B cell (primary cell): Measurements from ENCODE around the gene PRR23A. TPM values are rescaled to one million over a fixed set of nuclear protein-coding genes. Genes with fewer than 3 reads are reported as not detected.

ENCODE experiments used
- ATAC-seq: fragments of 200-7000 bp; cut with Tn5 transposase; one replicate; pipeline ENCODE4 v1.10.0; 2021; ENCODE audit warnings: low read depth, mild to moderate bottlenecking, moderate number of reproducible peaks, moderate library complexity
- CTCF ChIA-PET: fragments of 350-600 bp; sonication (Branson Sonifier 250); formaldehyde crosslinking; loops from one replicate; lab custom pipeline; 2021; ENCODE audit warnings: antibody characterized with exemption, inconsistent platforms; lab: Charles Lee
- POLR2A ChIA-PET: fragments of 350-600 bp; sonication (Branson Sonifier 250); formaldehyde crosslinking; loops from one replicate; lab custom pipeline; 2021; ENCODE audit warnings: antibody characterized with exemption; lab: Charles Lee
- DNase-seq: peaks from one replicate; pipeline ENCODE4 v3.0.0; 2013
- H2AFZ ChIP-seq: 2 replicates; pipeline ENCODE4 v1.6.1; 2012; ENCODE audit warnings: mild to moderate bottlenecking, low read depth, low read length; ENCODE audit not compliant: insufficient read depth, poor library complexity, severe bottlenecking
- H3K27ac ChIP-seq, 2 donors: 1 replicate in 1 of 2; 2 replicates in 1 of 2; pipeline ENCODE4 v1.5.1; 2012 to 2013; ENCODE audit warnings: low read length in 2 of 2, mild to moderate bottlenecking in 2 of 2, moderate library complexity in 1 of 2
- H3K27me3 ChIP-seq, 4 experiments: fragments of 200-600 bp in 1 of 4; sonication (generic) in 1 of 4; replicated peaks in 1 of 4; 1 replicate in 2 of 4; 2 replicates in 2 of 4; pipeline versions ENCODE4 v1.6.1 to v1.7.0; 2013 to 2016; ENCODE audit warnings: low read length in 3 of 4, mild to moderate bottlenecking in 2 of 4, mixed read lengths in 1 of 4, moderate library complexity in 1 of 4; ENCODE audit not compliant: insufficient read depth in 4 of 4, control insufficient read depth in 3 of 4; ENCODE audit errors: control extremely low read depth in 1 of 4
- H3K36me3 ChIP-seq, 2 experiments: replicated peaks in 1 of 2; 1 replicate in 1 of 2; 2 replicates in 1 of 2; pipeline versions ENCODE4 v1.6.1 to v1.7.1; 2013; ENCODE audit warnings: low read length in 1 of 2; ENCODE audit not compliant: insufficient read depth in 2 of 2, control insufficient read depth in 1 of 2; ENCODE audit errors: control extremely low read depth in 1 of 2, extremely low read depth in 1 of 2
- H3K4me1 ChIP-seq, 2 donors: fragments of 200-600 bp in 1 of 2; sonication (generic) in 1 of 2; 1 replicate in 1 of 2; 2 replicates in 1 of 2; pipeline versions ENCODE4 v1.5.1 to v1.6.1; 2013 to 2017; ENCODE audit warnings: low read length in 2 of 2; ENCODE audit not compliant: control insufficient read depth in 2 of 2, insufficient read depth in 2 of 2
- H3K4me2 ChIP-seq: replicated peaks from 2 replicates; pipeline ENCODE3; 2012; ENCODE audit warnings: mild to moderate bottlenecking, low read depth, low read length; ENCODE audit not compliant: poor library complexity, severe bottlenecking
- H3K4me3 ChIP-seq, 5 experiments: fragments of 200-600 bp in 1 of 5; sonication (generic) in 1 of 5; 1 replicate in 3 of 5; 2 replicates in 2 of 5; pipeline versions ENCODE4 v1.5.1 to v1.7.0; 2011 to 2016; ENCODE audit warnings: low read length in 4 of 5, mild to moderate bottlenecking in 4 of 5, low read depth in 2 of 5, control low read depth in 1 of 5, moderate library complexity in 1 of 5; ENCODE audit not compliant: insufficient read depth in 1 of 5; ENCODE audit errors: control extremely low read depth in 1 of 5, extremely low read depth in 1 of 5
- H3K79me2 ChIP-seq: fragments of 200-600 bp; sonication (generic); one replicate; pipeline ENCODE4 v1.6.0; 2016; ENCODE audit warnings: low read length; ENCODE audit not compliant: control insufficient read depth, insufficient read depth
- H3K9ac ChIP-seq: fragments of 200-600 bp; sonication (generic); 2 replicates; pipeline ENCODE4 v1.6.1; 2017; ENCODE audit warnings: mild to moderate bottlenecking, low read length, moderate library complexity
- H3K9me3 ChIP-seq, 3 donors: one replicate each; pipeline versions ENCODE4 v1.6.1 to v1.7.1; 2013; ENCODE audit warnings: low read length in 2 of 3; ENCODE audit not compliant: control insufficient read depth in 2 of 3, insufficient read depth in 1 of 3; ENCODE audit errors: control extremely low read depth in 1 of 3
- H4K20me1 ChIP-seq: 2 replicates; pipeline ENCODE4 v1.6.0; 2012; ENCODE audit warnings: mild to moderate bottlenecking, low read length; ENCODE audit not compliant: insufficient read depth, control insufficient read depth, poor library complexity, severe bottlenecking
- H3K27ac Mint-ChIP-seq: one replicate; pipeline ENCODE4 v1.8.0; 2021; ENCODE audit warnings: mixed read lengths
- H3K27me3 Mint-ChIP-seq: one replicate; pipeline ENCODE4 v1.8.0; 2021; ENCODE audit warnings: mixed read lengths
- H3K4me1 Mint-ChIP-seq: one replicate; pipeline ENCODE4 v1.8.0; 2021; ENCODE audit warnings: mixed read lengths
- H3K4me3 Mint-ChIP-seq: one replicate; pipeline ENCODE4 v1.8.0; 2021; ENCODE audit warnings: mixed read lengths
- H3K9me3 Mint-ChIP-seq: one replicate; pipeline ENCODE4 v1.8.0; 2022; ENCODE audit warnings: mixed read lengths; ENCODE audit not compliant: insufficient read depth
- CTCF ChIP-seq: fragments of 200-600 bp; IDR thresholded peaks from one replicate; pipeline ENCODE4 v1.8.0; 2022; ENCODE audit warnings: antibody characterized with exemption, mild to moderate bottlenecking
- EZH2 ChIP-seq: IDR thresholded peaks from 2 replicates; pipeline ENCODE4 v1.6.1; 2012; ENCODE audit warnings: borderline replicate concordance, low read depth, mild to moderate bottlenecking, moderate library complexity, low read length; ENCODE audit not compliant: insufficient read depth, poor library complexity, severe bottlenecking
- WGBS: methylation state at CpG from one replicate; pipeline ENCODE4 v1.1.5; 2013; ENCODE audit warnings: missing lambda C conversion rate; ENCODE audit not compliant: insufficient coverage; 5-methylcytosine and 5-hydroxymethylcytosine counted together
- intact Hi-C: fragments of 100-400 bp; cut with micrococcal nuclease; formaldehyde crosslinking; loops from one replicate; pipeline ENCODE4 v1.10.0; 2022
- polyA plus RNA-seq: library from polyadenylated mRNA; depleted of rRNA; stranded (reverse); fragments of >200 nt; gene quantifications from 2 replicates; pipeline ENCODE4 v1.2.3, GENCODE V29; 2012
- total RNA-seq, 2 donors: library from RNA; stranded (reverse); fragments of 120-200 nt in 1 of 2; gene quantifications; 1 replicate in 1 of 2; 2 replicates in 1 of 2; pipeline versions ENCODE4 v1.2.3 to v1.2.4, GENCODE V29; 2013 to 2022

The PRR23A gene
- total and polyA plus RNA-seq, 2 donors (not counting 1 experiment from before 2014, with no cell fraction given): not detected

- peaks cover 0 to 33% (median 0%) of the 10 kb centered on the region in 3 donors for H3K9me3 ChIP-seq
- H3K4me1 ChIP-seq: no peaks in the 10 kb centered on the region
- ATAC-seq: no peak
- Mint-ChIP-seq H3K9me3 (peaks cover 6% of the 10 kb centered on the region), H3K27ac (no peak overlapping the region), H3K4me3 (no peak overlapping the region), H3K4me1 (no peaks in the 10 kb centered on the region), H3K27me3 (peaks cover 2% of the 10 kb centered on the region)
- intact Hi-C loops: no loop called here
- no peaks in the 10 kb centered on the region for H4K20me1 ChIP-seq
- H2AFZ ChIP-seq: no peak overlapping the region
- H3K79me2 ChIP-seq: no peaks in the 10 kb centered on the region
- WGBS: 76% methylated on average over 48 of the region's 50 CpGs
- TF ChIP-seq CTCF (no peak), EZH2 (no peak)
- H3K27ac ChIP-seq: no peak overlapping the region
- H3K27me3 ChIP-seq: peaks cover 0 to 5% (median 0%) of the 10 kb centered on the region in 4 experiments
- no peaks in the 10 kb centered on the region for H3K36me3 ChIP-seq
- CTCF ChIA-PET: no interaction called here
- H3K4me2 ChIP-seq: no peak overlapping the region
- no peak for DNase-seq
- POLR2A ChIA-PET: no interaction called here
- H3K9ac ChIP-seq: no peak overlapping the region
- no peak overlapping the region for H3K4me3 ChIP-seq
Observed at GRCh38 chr3:139043554-139044365, 37.7 kb upstream of the PRR23A start.

GRCh38 chr3:139037478-139037877, 31.4 kb upstream of the PRR23A start:
- ATAC-seq (no peak), DNase-seq (no peak)
- Mint-ChIP-seq H3K9me3 (no peaks in the 10 kb centered on the region), H3K27ac (no peak overlapping the region), H3K27me3 (peaks cover 6% of the 10 kb centered on the region), H3K4me1 (no peaks in the 10 kb centered on the region), H3K4me3 (no peak overlapping the region)
- Histone ChIP-seq H3K9ac (no peak overlapping the region), H2AFZ (no peak overlapping the region), H3K4me1 (no peaks in the 10 kb centered on the region), H4K20me1 (no peaks in the 10 kb centered on the region), H3K4me3 (no peak overlapping the region), H3K27ac (no peak overlapping the region), H3K9me3 (peaks cover 0 to 7% (median 0%) of the 10 kb centered on the region in 3 donors), H3K36me3 (no peaks in the 10 kb centered on the region), H3K79me2 (no peaks in the 10 kb centered on the region), H3K27me3 (peaks cover 0 to 5% (median 0%) of the 10 kb centered on the region in 4 experiments), H3K4me2 (no peak overlapping the region)
- POLR2A ChIA-PET: no interaction called here
- no peak for TF ChIP-seq EZH2
- no peak for TF ChIP-seq CTCF
- 80% methylated on average over 2 of the region's 6 CpGs for WGBS
- intact Hi-C loops: no loop called here
- CTCF ChIA-PET: no interaction called here
